Astrocyte of the spinal cord (primary cell): ENCODE measurements around the gene LOXHD1.

Source experiments
- DNase-seq: peaks from one replicate; pipeline ENCODE4 v3.0.0; 2011; ENCODE audit warnings: low read depth, low spot score
- H3K4me3 ChIP-seq: 2 replicates; pipeline ENCODE4 v1.5.1; 2011; ENCODE audit warnings: low read depth, mild to moderate bottlenecking, low read length, moderate library complexity
- CTCF ChIP-seq: IDR thresholded peaks from 2 replicates; pipeline ENCODE4 v1.5.1; 2012; ENCODE audit warnings: low read depth, mild to moderate bottlenecking, low read length, inconsistent platforms
- in situ Hi-C: cut with HindIII; loops from 2 replicates; pipeline ENCODE4 v1.10.0; 2017; ENCODE audit warnings: low sequenced_read_pairs

LOXHD1 gene

GRCh38 chr18:46459789-46460455 lies 197.1 kb downstream of the LOXHD1 start:
- H3K4me3 ChIP-seq: no peak overlapping the region
- no peak for DNase-seq
- no peak for TF ChIP-seq CTCF
- in situ Hi-C loops: no loop called here

DNA sequence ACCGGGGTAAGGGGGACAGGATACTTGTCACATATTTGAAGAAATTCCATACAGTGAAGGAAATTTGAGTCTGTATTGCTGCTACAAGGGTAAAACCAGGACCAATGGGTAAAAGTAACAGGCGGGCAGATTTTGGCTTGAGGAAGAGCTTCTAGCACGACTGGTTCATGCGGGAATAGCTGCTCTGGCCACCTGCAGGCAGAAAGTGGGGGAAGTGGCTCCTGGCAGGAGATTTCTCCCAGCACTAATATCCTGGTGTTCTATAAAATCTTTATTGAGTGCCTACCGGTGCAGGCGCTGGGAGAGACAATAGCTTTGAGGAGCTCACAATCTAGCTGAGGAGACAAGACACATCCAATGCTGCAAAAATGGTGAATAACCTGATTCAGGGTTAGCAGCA lies 198.5 kb downstream of the LOXHD1 start:
- in situ Hi-C loops: no loop called here
- DNase-seq: no peak
- TF ChIP-seq CTCF: no peak
- H3K4me3 ChIP-seq: no peak overlapping the region

DNA sequence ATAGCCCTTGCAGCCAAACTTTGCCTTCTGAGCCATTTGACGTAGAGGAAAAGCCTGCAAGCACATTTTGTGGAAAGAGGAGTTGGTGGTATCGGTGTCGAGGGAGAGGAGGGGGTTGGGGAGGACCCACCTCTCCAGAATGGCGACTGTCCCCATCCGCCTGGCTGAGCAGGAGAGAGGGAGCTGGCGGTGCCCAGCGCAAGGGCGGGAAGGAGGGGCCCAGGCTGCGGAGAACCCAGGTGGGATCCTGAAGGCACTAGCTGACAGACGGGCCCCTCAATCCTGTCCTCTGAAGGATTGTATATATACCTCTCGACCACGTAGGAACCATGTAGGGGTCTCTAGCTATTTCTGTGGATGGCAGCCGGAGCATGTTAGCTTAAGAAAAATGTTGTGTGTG lies 200.3 kb downstream of the LOXHD1 start:
- no peak for TF ChIP-seq CTCF
- in situ Hi-C loops: no loop called here
- no peak for DNase-seq
- no peak overlapping the region for H3K4me3 ChIP-seq

DNA sequence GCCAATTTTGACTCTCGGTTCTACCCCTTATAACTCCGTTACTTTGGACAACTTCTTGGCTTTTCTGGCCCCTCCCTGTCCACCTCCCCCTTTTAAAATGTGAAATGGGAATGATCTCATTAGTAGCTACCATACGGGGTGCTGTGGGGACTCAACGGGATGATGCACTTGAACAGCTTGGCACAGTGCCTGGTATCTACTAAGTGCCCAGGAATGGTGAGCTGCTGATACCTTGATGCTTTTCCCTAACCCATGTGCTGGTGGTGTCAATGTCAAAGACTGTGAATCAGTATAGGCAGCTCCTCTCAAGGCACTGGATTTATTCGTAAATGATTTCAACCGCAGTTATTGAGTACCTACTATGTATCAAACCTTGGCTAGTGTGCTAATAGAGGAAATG lies 204.2 kb downstream of the LOXHD1 start:
- H3K4me3 ChIP-seq: no peak overlapping the region
- no peak for TF ChIP-seq CTCF
- in situ Hi-C loops: no loop called here
- peak; percentile 3 for DNase-seq

GRCh38 chr18:46449499-46449898 lies 207.5 kb downstream of the LOXHD1 start:
- no peak overlapping the region for H3K4me3 ChIP-seq
- DNase-seq: no peak
- no peak for TF ChIP-seq CTCF
- in situ Hi-C loops: no loop called here

DNA sequence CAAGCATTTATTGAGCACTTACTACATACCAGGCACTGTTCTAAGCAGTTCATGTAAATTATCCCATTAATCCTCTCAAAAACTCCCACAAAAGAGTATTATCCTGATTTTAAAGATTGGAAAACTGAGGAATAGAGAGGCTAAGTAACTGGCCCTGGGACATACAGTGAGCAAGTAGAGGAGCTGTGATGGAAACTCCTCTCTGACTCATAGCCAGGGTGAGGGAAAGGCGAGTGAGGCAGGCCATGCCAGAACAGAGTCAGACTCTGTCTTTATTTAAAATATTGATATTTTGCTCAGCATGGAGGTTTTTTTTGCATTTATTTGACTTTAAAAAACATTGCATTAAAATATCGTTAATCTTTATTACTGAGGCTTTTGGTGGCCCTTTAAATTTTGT lies 208.0 kb downstream of the LOXHD1 start:
- TF ChIP-seq CTCF: no peak
- in situ Hi-C loops: no loop called here
- no peak for DNase-seq
- no peak overlapping the region for H3K4me3 ChIP-seq
